Testis (tissue), 3 donors: ENCODE results near the gene CADM1. TPM values are rescaled to one million over a fixed set of nuclear protein-coding genes. Genes with fewer than 3 reads are reported as not detected.

ENCODE experiments used
- DNase-seq: peaks from one replicate; pipeline ENCODE4 v3.0.0-alpha.2; 2019
- H3K27ac ChIP-seq, 2 donors: fragments of 200-600 bp; sonication (generic); one replicate each; pipeline ENCODE4 v1.5.1; 2019
- H3K27me3 ChIP-seq: fragments of 200-600 bp; sonication (generic); one replicate; pipeline ENCODE4 v1.5.1; 2019
- H3K36me3 ChIP-seq: fragments of 200-600 bp; sonication (generic); one replicate; pipeline ENCODE4 v1.5.1; 2017; ENCODE audit warnings: low read depth; ENCODE audit errors: missing control alignments
- H3K4me1 ChIP-seq: fragments of 200-600 bp; sonication (generic); one replicate; pipeline ENCODE4 v1.5.1; 2019
- H3K4me3 ChIP-seq, 2 donors: fragments of 200-600 bp; sonication (generic); one replicate each; pipeline ENCODE4 v1.5.1; 2017 to 2019
- H3K9me3 ChIP-seq: fragments of 200-600 bp; sonication (generic); one replicate; pipeline ENCODE4 v1.5.1; 2017
- CTCF ChIP-seq, 3 experiments: fragments of 450-650 bp in 2 of 3; fragments of 200-600 bp in 1 of 3; sonication (generic) in 1 of 3; IDR thresholded peaks; one replicate each; pipeline ENCODE4 v1.5.1; 2016 to 2019; ENCODE audit warnings: antibody characterized with exemption in 3 of 3, mild to moderate bottlenecking in 2 of 3, moderate library complexity in 1 of 3
- POLR2A ChIP-seq: fragments of 450-650 bp; IDR thresholded peaks from one replicate; pipeline ENCODE4 v1.6.1; 2017; ENCODE audit warnings: antibody characterized with exemption, mild to moderate bottlenecking, moderate library complexity
- WGBS, 2 donors: methylation state at CpG; one replicate each; pipeline ENCODE4 v1.1.5; 2018; 5-methylcytosine and 5-hydroxymethylcytosine counted together
- intact Hi-C: fragments of 100-400 bp; cut with DNase I; formaldehyde crosslinking; loops from one replicate; pipeline ENCODE4 v1.15.1; 2023; ENCODE audit warnings: low total_unique reads
- polyA plus RNA-seq: library from polyadenylated mRNA; stranded (reverse); fragments of 350-450 nt; fragmentation: Illumina TruSeq; extraction: RNeasy Lipid Tissue Mini Kit (QIAGEN cat#74804); gene quantifications from one replicate; pipeline ENCODE4 v1.2.3, GENCODE V29; 2014; ENCODE audit warnings: low read depth, low replicate concordance; ENCODE audit not compliant: insufficient read depth
- total RNA-seq, 2 donors: library from RNA; depleted of rRNA; stranded (reverse); fragments of >200 nt; gene quantifications; one replicate each; pipeline ENCODE4 v1.2.3, GENCODE V29; 2016

CADM1 gene
- total and polyA plus RNA-seq, 3 donors from 2014 or later, result 135 to 230 (median 216) TPM

- no peak overlapping the region for H3K4me3 ChIP-seq
- no peak for TF ChIP-seq POLR2A
- TF ChIP-seq CTCF (IDR thresholded peaks at IDR 0.05), result no peak
- H3K27me3 ChIP-seq, result no peaks in the 10 kb centered on the region
- H3K27ac ChIP-seq, result no peak overlapping the region
- H3K9me3 ChIP-seq, result no peaks in the 10 kb centered on the region
- H3K36me3 ChIP-seq, result no peaks in the 10 kb centered on the region
- DNase-seq, result no peak
- H3K4me1 ChIP-seq, result no peaks in the 10 kb centered on the region
- 54 to 57% methylated on average over 4 of the region's 4 CpGs for WGBS, 2 donors
- intact Hi-C loops, result no loop called here
Measured at GRCh38 chr11:115521825-115522224, 17.6 kb upstream of the CADM1 start.

- H3K4me3 ChIP-seq, result no peak overlapping the region
- DNase-seq, result no peak
- 87 to 89% methylated on average over 8 of the region's 8 CpGs for WGBS, 2 donors
- no peak for TF ChIP-seq POLR2A
- no peak for TF ChIP-seq CTCF (IDR thresholded peaks at IDR 0.05)
- no peak overlapping the region for H3K27ac ChIP-seq
- H3K36me3 ChIP-seq, result no peaks in the 10 kb centered on the region
- H3K9me3 ChIP-seq, result no peaks in the 10 kb centered on the region
- intact Hi-C loops, result no loop called here
- no peaks in the 10 kb centered on the region for H3K4me1 ChIP-seq
- H3K27me3 ChIP-seq, result no peaks in the 10 kb centered on the region
Measured at GRCh38 chr11:115518983-115519628, 14.9 kb upstream of the CADM1 start.

GRCh38 chr11:115515647-115516395 lies 11.6 kb upstream of the CADM1 start:
- Histone ChIP-seq H3K9me3 (no peaks in the 10 kb centered on the region), H3K4me1 (no peaks in the 10 kb centered on the region), H3K27ac (no peak overlapping the region), H3K27me3 (no peaks in the 10 kb centered on the region), H3K36me3 (no peaks in the 10 kb centered on the region), H3K4me3 (no peak overlapping the region)
- 87 to 92% methylated on average over 6 of the region's 6 CpGs for WGBS, 2 donors
- no peak for TF ChIP-seq CTCF (IDR thresholded peaks at IDR 0.05)
- TF ChIP-seq POLR2A, result no peak
- intact Hi-C loops, result no loop called here
- DNase-seq, result no peak

- no peak overlapping the region for H3K4me3 ChIP-seq
- H3K36me3 ChIP-seq, result no peaks in the 10 kb centered on the region
- TF ChIP-seq POLR2A (no peak), CTCF (IDR thresholded peaks at IDR 0.05) (no peak)
- H3K9me3 ChIP-seq, result no peaks in the 10 kb centered on the region
- intact Hi-C loops, result no loop called here
- 92 to 93% methylated on average over 10 of the region's 10 CpGs for whole genome bisulfite sequencing, 2 donors
- no peak for DNase-seq
- no peaks in the 10 kb centered on the region for H3K27me3 ChIP-seq
- H3K4me1 ChIP-seq, result no peaks in the 10 kb centered on the region
- H3K27ac ChIP-seq, result no peak overlapping the region
Measured at GRCh38 chr11:115506954-115507675, 2.9 kb upstream of the CADM1 start.
